SU-DHL-6 (cell line): Measurements from ENCODE around the gene C10orf88.

Source experiments
- CTCF ChIP-seq: fragments of 200-600 bp; sonication (generic); IDR thresholded peaks from one replicate; pipeline ENCODE4 v1.5.1; 2017; ENCODE audit warnings: antibody characterized with exemption, mild to moderate bottlenecking, low read length, moderate library complexity; ENCODE audit not compliant: insufficient read depth, poor library complexity, severe bottlenecking
- EZH2phosphoT487 ChIP-seq: fragments of 200-600 bp; sonication (generic), shearing (Covaris generic); conservative IDR thresholded peaks from 2 replicates; pipeline ENCODE4 v1.6.1; 2018; ENCODE audit warnings: mild to moderate bottlenecking, antibody characterized with exemption, low read length, moderate library complexity, mixed read lengths

- TF ChIP-seq CTCF (no peak), EZH2phosphoT487 (no peak)
Measured at GRCh38 chr10:122939133-122939855, 14.7 kb downstream of the C10orf88 start.
